PC-9 (cell line): ENCODE measurements around the gene TAF6L. TPM values are rescaled to one million over a fixed set of nuclear protein-coding genes. Genes with fewer than 3 reads are reported as not detected.

Source experiments
- BruUV-seq: library from RNA; stranded (reverse); fragments of 400-500 nt; replicated peaks from 2 replicates; lab custom pipeline; 2021; lab: Mats Ljungman, UMichigan
- CTCF ChIA-PET: fragments of 300-600 bp; sonication (Branson Sonifier 250); formaldehyde crosslinking; loops from one replicate; lab custom pipeline; 2022; ENCODE audit warnings: antibody characterized with exemption; lab: Charles Lee
- POLR2A ChIA-PET: fragments of 300-600 bp; sonication (Branson Sonifier 250); formaldehyde crosslinking; loops from one replicate; lab custom pipeline; 2022; ENCODE audit warnings: antibody characterized with exemption; ENCODE audit not compliant: unreplicated experiment; lab: Charles Lee
- DNase-seq, 2 experiments: peaks; one replicate each; pipeline versions ENCODE4 v3.0.0 to v3.0.0-alpha.2; 2015 to 2022; ENCODE audit warnings: mixed read lengths in 1 of 2
- H2AFZ ChIP-seq: fragments of 200-600 bp; sonication (generic); 2 replicates; pipeline ENCODE4 v1.8.1; 2017; ENCODE audit warnings: antibody characterized with exemption
- H3F3A ChIP-seq: fragments of 200-600 bp; sonication (generic); 2 replicates; pipeline ENCODE4 v1.8.1; 2017; ENCODE audit warnings: antibody characterized with exemption, mild to moderate bottlenecking, low read depth; ENCODE audit not compliant: insufficient read depth
- H3K27ac ChIP-seq: fragments of 200-600 bp; sonication (generic); 2 replicates; pipeline ENCODE4 v1.6.1; 2016; ENCODE audit warnings: mixed run types
- H3K27me3 ChIP-seq: fragments of 200-600 bp; sonication (generic); 2 replicates; pipeline ENCODE4 v1.6.1; 2016; ENCODE audit warnings: low read depth, mixed run types; ENCODE audit not compliant: insufficient read depth
- H3K36me3 ChIP-seq: fragments of 200-600 bp; sonication (generic); 2 replicates; pipeline ENCODE4 v1.6.1; 2016; ENCODE audit warnings: low read depth, mixed run types
- H3K4me1 ChIP-seq: fragments of 200-600 bp; sonication (generic); replicated peaks from 2 replicates; pipeline ENCODE4 v1.6.1; 2016; ENCODE audit warnings: mixed run types; ENCODE audit not compliant: insufficient read depth
- H3K4me2 ChIP-seq: fragments of 200-600 bp; sonication (generic); 2 replicates; pipeline ENCODE4 v1.6.1; 2017; ENCODE audit warnings: mixed run types
- H3K4me3 ChIP-seq: fragments of 200-600 bp; sonication (generic); 2 replicates; pipeline ENCODE4 v1.6.1; 2016; ENCODE audit warnings: mixed run types
- H3K79me2 ChIP-seq: fragments of 200-600 bp; sonication (generic); 2 replicates; pipeline ENCODE4 v1.6.1; 2017; ENCODE audit warnings: low read depth, mixed run types
- H3K9me2 ChIP-seq: fragments of 200-600 bp; sonication (generic); 2 replicates; pipeline ENCODE4 v1.8.1; 2017; ENCODE audit warnings: mild to moderate bottlenecking; ENCODE audit not compliant: insufficient read depth
- H3K9me3 ChIP-seq: fragments of 200-600 bp; sonication (generic); 2 replicates; pipeline ENCODE4 v1.8.1; 2016; ENCODE audit warnings: low read depth; ENCODE audit not compliant: insufficient read depth
- H4K20me1 ChIP-seq: fragments of 200-600 bp; sonication (generic); 2 replicates; pipeline ENCODE4 v1.8.1; 2017; ENCODE audit not compliant: insufficient read depth
- EZH2 ChIP-seq: fragments of 200-600 bp; sonication (generic); IDR thresholded peaks from 2 replicates; pipeline ENCODE4 v1.8.0; 2017; ENCODE audit warnings: antibody characterized with exemption, low read depth
- intact Hi-C: fragments of 100-400 bp; cut with micrococcal nuclease; formaldehyde crosslinking; loops from one replicate; pipeline ENCODE4 v1.10.0; 2022; ENCODE audit not compliant: unreplicated experiment
- total RNA-seq: library from RNA; stranded (reverse); gene quantifications from 2 replicates; pipeline ENCODE4 v1.2.3, GENCODE V29; 2021
- TF ChIP-seq, protein P1 (sequence below): fragments of 200-600 bp; sonication (generic); conservative IDR thresholded peaks from 2 replicates; pipeline ENCODE4 v1.6.1; 2017; ENCODE audit warnings: mixed run types, antibody characterized with exemption, mild to moderate bottlenecking, moderate library complexity

TAF6L gene
- total RNA-seq, 1 experiment from 2014 or later = 31.2 TPM

DNA sequence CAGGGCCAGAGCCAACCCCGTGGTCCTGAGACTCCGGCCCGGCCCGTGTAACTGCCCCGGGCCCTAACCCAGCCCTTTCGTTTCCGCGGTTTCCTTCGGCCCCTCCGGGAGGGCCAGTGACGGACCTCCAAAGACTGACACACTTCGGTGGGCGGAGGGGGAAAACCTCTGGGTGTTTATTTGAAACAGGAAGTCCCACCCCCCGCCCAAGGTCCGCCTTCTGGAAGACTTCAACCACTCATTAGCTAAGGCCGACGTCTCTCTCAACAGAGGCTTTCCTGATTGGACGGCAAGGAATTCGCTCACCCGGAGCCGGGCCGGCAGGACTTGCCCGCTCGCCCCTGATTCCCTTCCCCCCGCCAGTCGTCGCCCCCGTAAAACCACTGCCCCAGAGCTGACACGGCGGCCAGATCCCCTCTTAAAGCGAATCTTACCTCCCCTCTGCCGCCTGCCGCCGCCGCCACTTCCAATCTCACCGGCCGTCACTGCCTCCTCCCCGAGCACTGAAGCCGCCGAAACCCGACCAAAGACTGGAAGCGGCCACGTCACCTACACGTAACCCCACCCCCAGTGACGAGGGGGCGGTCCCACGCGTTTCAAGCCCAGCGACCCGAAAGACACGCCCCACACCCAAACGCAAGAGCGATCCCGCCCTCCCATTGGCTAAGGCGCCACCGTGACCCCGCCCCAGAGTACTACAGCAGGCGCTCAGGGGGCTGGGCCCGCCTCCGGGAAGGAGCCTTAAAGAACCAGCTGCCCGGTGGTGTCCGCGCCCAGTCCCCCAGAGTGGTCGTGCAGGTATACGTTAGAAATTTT, 60.5 kb downstream of the TAF6L start, which contains the start of gene STX5:
Gene STX5, minus strand, starts transcription at position 532 of the 816 bp plus-strand sequence. CDS start 808 bp downstream, outside the sequence.
- TF ChIP-seq, protein P1, sequence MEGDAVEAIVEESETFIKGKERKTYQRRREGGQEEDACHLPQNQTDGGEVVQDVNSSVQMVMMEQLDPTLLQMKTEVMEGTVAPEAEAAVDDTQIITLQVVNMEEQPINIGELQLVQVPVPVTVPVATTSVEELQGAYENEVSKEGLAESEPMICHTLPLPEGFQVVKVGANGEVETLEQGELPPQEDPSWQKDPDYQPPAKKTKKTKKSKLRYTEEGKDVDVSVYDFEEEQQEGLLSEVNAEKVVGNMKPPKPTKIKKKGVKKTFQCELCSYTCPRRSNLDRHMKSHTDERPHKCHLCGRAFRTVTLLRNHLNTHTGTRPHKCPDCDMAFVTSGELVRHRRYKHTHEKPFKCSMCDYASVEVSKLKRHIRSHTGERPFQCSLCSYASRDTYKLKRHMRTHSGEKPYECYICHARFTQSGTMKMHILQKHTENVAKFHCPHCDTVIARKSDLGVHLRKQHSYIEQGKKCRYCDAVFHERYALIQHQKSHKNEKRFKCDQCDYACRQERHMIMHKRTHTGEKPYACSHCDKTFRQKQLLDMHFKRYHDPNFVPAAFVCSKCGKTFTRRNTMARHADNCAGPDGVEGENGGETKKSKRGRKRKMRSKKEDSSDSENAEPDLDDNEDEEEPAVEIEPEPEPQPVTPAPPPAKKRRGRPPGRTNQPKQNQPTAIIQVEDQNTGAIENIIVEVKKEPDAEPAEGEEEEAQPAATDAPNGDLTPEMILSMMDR = no peak
- no peak for TF ChIP-seq EZH2
- H2AFZ ChIP-seq = peak within 1 kb of the TSS; percentile 76
- H4K20me1 ChIP-seq = peaks cover 24% of the 10 kb centered on the region
- H3K9me2 ChIP-seq = no peaks in the 10 kb centered on the region
- peak within 1 kb of the TSS; percentile 77 for H3K27ac ChIP-seq
- peak within 1 kb of the TSS; percentile 100 for H3K4me3 ChIP-seq
- peaks cover 64% of the 10 kb centered on the region for H3K79me2 ChIP-seq
- POLR2A ChIA-PET = interaction anchor here (0.6 to 1.3 kb wide), 10 partner anchors 10 to 276 kb away, joined by 3 to 19 read pairs (median 8); partner anchors contain the start of genes C11orf98, CSKMT, HNRNPUL2 and ZBTB3
- peak; percentile 96 to 99 for DNase-seq
- H3K4me2 ChIP-seq = peak within 1 kb of the TSS; percentile 100
- BruUV-seq = no TSS peak
- intact Hi-C loops = loop anchor here (1.0 to 2.0 kb wide), 4 partner anchors 8 to 451 kb away; partner anchors contain the start of genes NXF1, TMEM179B and WDR74
- peaks cover 22% of the 10 kb centered on the region for H3K4me1 ChIP-seq
- CTCF ChIA-PET = interaction anchor here (0.6 kb wide), 1 partner anchor 701 kb away, joined by 3 read pairs; no protein-coding TSS in a partner anchor
- no peaks in the 10 kb centered on the region for H3K27me3 ChIP-seq
- no peaks in the 10 kb centered on the region for H3K9me3 ChIP-seq
- H3K36me3 ChIP-seq = peaks cover 34% of the 10 kb centered on the region
- peaks cover 33% of the 10 kb centered on the region for H3F3A ChIP-seq

- H4K20me1 ChIP-seq = peaks cover 17% of the 10 kb centered on the region
- intact Hi-C loops = loop anchor here (1.0 to 2.0 kb wide), 2 partner anchors 27 to 452 kb away; partner anchors contain the start of gene NXF1
- H3K4me1 ChIP-seq = peaks cover 22% of the 10 kb centered on the region
- H3K9me3 ChIP-seq = no peaks in the 10 kb centered on the region
- peaks cover 66% of the 10 kb centered on the region for H3K79me2 ChIP-seq
- peaks cover 39% of the 10 kb centered on the region for H3F3A ChIP-seq
- peak within 1 kb of the TSS; percentile 76 for H2AFZ ChIP-seq
- H3K27me3 ChIP-seq = no peaks in the 10 kb centered on the region
- CTCF ChIA-PET = interaction anchor here (1.0 kb wide), 1 partner anchor 48 kb away, joined by 5 read pairs; the partner anchor contains the start of gene SLC3A2
- peaks cover 33% of the 10 kb centered on the region for H3K36me3 ChIP-seq
- DNase-seq = peak in 1 of 2 experiments; percentile 3
- H3K27ac ChIP-seq = peak within 1 kb of the TSS; percentile 77
- H3K4me3 ChIP-seq = peak within 1 kb of the TSS; percentile 100
- TSS peak; percentile 82 for BruUV-seq
- H3K4me2 ChIP-seq = peak within 1 kb of the TSS; percentile 100
- POLR2A ChIA-PET = interaction anchor here (0.6 to 1.3 kb wide), 6 partner anchors 9 to 168 kb away, joined by 5 to 19 read pairs (median 10); partner anchors contain the start of genes C11orf98, CSKMT, HNRNPUL2 and ZBTB3
- no peaks in the 10 kb centered on the region for H3K9me2 ChIP-seq
- TF ChIP-seq EZH2 = no peak
- TF ChIP-seq, protein P1 = no peak
Measured at GRCh38 chr11:62832336-62833234, 61.4 kb downstream of the TAF6L start, which contains the start of gene TEX54. Gene TEX54 (minus strand): TSS chr11:62832841.
